HEK293T (cell line): Measurements from ENCODE around the gene DCUN1D2.

Experiments
- ARNT ChIP-seq: fragments of 450-650 bp; IDR thresholded peaks from 2 replicates; pipeline ENCODE4 v1.6.1; 2017; ENCODE audit warnings: mild to moderate bottlenecking
- CTBP1 ChIP-seq: fragments of 450-650 bp; IDR thresholded peaks from 2 replicates; pipeline ENCODE4 v1.6.1; 2016; ENCODE audit warnings: borderline replicate concordance
- FOXK2 ChIP-seq: fragments of 450-650 bp; IDR thresholded peaks from 2 replicates; pipeline ENCODE4 v1.6.1; 2016; ENCODE audit warnings: mild to moderate bottlenecking
- FOXM1 ChIP-seq: fragments of 450-650 bp; IDR thresholded peaks from 2 replicates; pipeline ENCODE4 v1.6.1; 2017; ENCODE audit warnings: mild to moderate bottlenecking, borderline replicate concordance
- SP1 ChIP-seq: fragments of 450-650 bp; IDR thresholded peaks from 2 replicates; pipeline ENCODE4 v1.6.1; 2017

GRCh38 chr13:113415825-113416224, 74.7 kb downstream of the DCUN1D2 start:
- no peak for TF ChIP-seq FOXM1
- TF ChIP-seq CTBP1, result no peak
- no peak for TF ChIP-seq ARNT
- no peak for TF ChIP-seq FOXK2
- no peak for TF ChIP-seq SP1
